K562 (cell line): Measurements from ENCODE around the gene EN2. TPM values are rescaled to one million over a fixed set of nuclear protein-coding genes. Genes with fewer than 3 reads are reported as not detected.
A peak's percentile ranks its signal among the peaks of the same experiment; 100 is the strongest.

ENCODE experiments used
- ATAC-seq: fragments of 200-7000 bp; cut with Tn5 transposase; 3 replicates; pipeline ENCODE4 v1.9.1; 2020; ENCODE audit warnings: moderate library complexity
- BruUV-seq: library from RNA; stranded (reverse); fragments of 400-500 nt; replicated peaks from 2 replicates; lab custom pipeline; 2021; lab: Mats Ljungman, UMichigan
- CTCF ChIA-PET: fragments of 300-600 bp; formaldehyde crosslinking; extraction: SDS; loops from one replicate; lab custom pipeline; 2021; ENCODE audit warnings: low intra/inter-chr PET ratio; lab: Yijun Ruan, JAX
- POLR2A ChIA-PET: fragments of 300-600, 350-650 bp; sonication (Branson Sonifier 250); formaldehyde crosslinking; extraction: SDS; loops from one replicate; lab custom pipeline; 2021; ENCODE audit warnings: antibody characterized with exemption, inconsistent platforms; lab: Yijun Ruan, JAX
- DNase-seq, 4 experiments: peaks; one replicate each; pipeline versions ENCODE4 v3.0.0 to v3.0.0-alpha.2; 2011 to 2018; ENCODE audit warnings: low spot score in 3 of 4, mixed read lengths in 3 of 4; ENCODE audit errors: extremely low read depth in 1 of 4
- FAIRE-seq: peaks from 2 replicates; lab custom pipeline; 2011; peaks lifted over from hg19 to GRCh38; lab: Jason Lieb, UNC
- H2AFZ ChIP-seq: 2 replicates; pipeline ENCODE4 v1.6.0; 2011; ENCODE audit warnings: low read depth, low read length, control low read depth, inconsistent platforms
- H3K27ac ChIP-seq: fragments of 200-600 bp; 3 replicates; pipeline ENCODE4 v1.8.0; 2011; ENCODE audit warnings: low read depth, mild to moderate bottlenecking, control low read depth, inconsistent platforms, low read length, moderate library complexity, mixed read lengths; ENCODE audit errors: extremely low read depth
- H3K27me3 ChIP-seq, 2 experiments: fragments of 300-600 bp in 1 of 2; 2 replicates in 1 of 2; 3 replicates in 1 of 2; pipeline versions ENCODE4 v1.6.0 to v1.8.0; 2011; ENCODE audit warnings: inconsistent platforms in 2 of 2, low read length in 2 of 2, mild to moderate bottlenecking in 1 of 2, mixed read lengths in 1 of 2, moderate library complexity in 1 of 2; ENCODE audit not compliant: control insufficient read depth in 2 of 2, insufficient read depth in 2 of 2
- H3K36me3 ChIP-seq: fragments of 300-600 bp; 3 replicates; pipeline ENCODE4 v1.8.0; 2011; ENCODE audit warnings: mild to moderate bottlenecking, low read length, inconsistent platforms; ENCODE audit not compliant: control insufficient read depth, insufficient read depth
- H3K4me1 ChIP-seq, 2 experiments: fragments of 200-600 bp in 1 of 2; replicated peaks in 1 of 2; 2 replicates in 1 of 2; 3 replicates in 1 of 2; pipeline versions ENCODE4 v1.5.1 to v1.8.0; 2011; ENCODE audit warnings: inconsistent platforms in 2 of 2, low read length in 2 of 2, mild to moderate bottlenecking in 1 of 2, mixed read lengths in 1 of 2, moderate library complexity in 1 of 2; ENCODE audit not compliant: control insufficient read depth in 2 of 2, insufficient read depth in 2 of 2
- H3K4me2 ChIP-seq: 2 replicates; pipeline ENCODE4 v1.6.1; 2011; ENCODE audit warnings: low read length, control low read depth, inconsistent platforms, mixed read lengths; ENCODE audit not compliant: insufficient read depth
- H3K4me3 ChIP-seq: fragments of 200-600 bp; sonication (generic), shearing (Covaris generic); 2 replicates; pipeline ENCODE4 v1.5.1; 2016; ENCODE audit warnings: control low read depth, inconsistent platforms
- H3K79me2 ChIP-seq: fragments of 200-600 bp; 3 replicates; pipeline ENCODE4 v1.8.0; 2011; ENCODE audit warnings: low read length, inconsistent platforms; ENCODE audit not compliant: control insufficient read depth, insufficient read depth
- H3K9ac ChIP-seq, 2 experiments: 2 replicates each; pipeline versions ENCODE4 v1.6.0 to v1.6.1; 2011; ENCODE audit warnings: low read depth in 2 of 2, low read length in 2 of 2, control low read depth in 1 of 2, inconsistent platforms in 1 of 2, mild to moderate bottlenecking in 1 of 2, mixed read lengths in 1 of 2; ENCODE audit not compliant: insufficient read depth in 1 of 2
- H3K9me1 ChIP-seq: one replicate; pipeline ENCODE4 v1.6.0; 2011; ENCODE audit warnings: inconsistent platforms, mild to moderate bottlenecking, low read length, moderate library complexity; ENCODE audit not compliant: control insufficient read depth, insufficient read depth
- H3K9me3 ChIP-seq: replicated peaks from 2 replicates; pipeline ENCODE4 v1.5.1; 2011; ENCODE audit warnings: low read depth, low read length, inconsistent platforms; ENCODE audit not compliant: control insufficient read depth, insufficient read depth
- H4K20me1 ChIP-seq: replicated peaks from 2 replicates; pipeline ENCODE4 v1.6.1; 2011; ENCODE audit warnings: low read length, inconsistent platforms, mixed read lengths; ENCODE audit not compliant: control insufficient read depth, insufficient read depth
- COPS2 ChIP-seq: fragments of 450-650 bp; conservative IDR thresholded peaks from 2 replicates; pipeline ENCODE4 v1.6.1; 2016; ENCODE audit warnings: mild to moderate bottlenecking, moderate library complexity
- ERF ChIP-seq: fragments of 450-650 bp; formaldehyde crosslinking; IDR thresholded peaks from 2 replicates; pipeline ENCODE4 v1.4.0; 2020; ENCODE audit warnings: mild to moderate bottlenecking, mixed read lengths
- EZH2 ChIP-seq: IDR thresholded peaks from 2 replicates; pipeline ENCODE4 v1.6.1; 2012; ENCODE audit warnings: low read depth, mild to moderate bottlenecking, inconsistent platforms, low read length, borderline replicate concordance
- SMARCB1 ChIP-seq: IDR thresholded peaks from 2 replicates; pipeline ENCODE4 v1.6.1; 2011; ENCODE audit warnings: improper control_type of control experiment, low read depth; ENCODE audit not compliant: insufficient read length
- STAT5A ChIP-seq: IDR thresholded peaks from 2 replicates; pipeline ENCODE4 v1.6.1; 2012; ENCODE audit warnings: low read length, inconsistent platforms, borderline replicate concordance
- ZNF274 ChIP-seq: IDR thresholded peaks from 2 replicates; pipeline ENCODE4 v1.6.1; 2011; ENCODE audit warnings: low read depth, mild to moderate bottlenecking, low read length, moderate library complexity, borderline replicate concordance
- WGBS: fragments of 100-300 bp; shearing (Covaris generic); methylation state at CpG from one replicate; pipeline ENCODE4 v1.1.6; 2016; ENCODE audit warnings: low coverage, mixed read lengths; ENCODE audit not compliant: insufficient coverage; ENCODE audit errors: missing lambda C conversion rate; 5-methylcytosine and 5-hydroxymethylcytosine counted together
- in situ Hi-C: fragments of 300-500 bp; cut with MboI; formaldehyde crosslinking; loops from 4 replicates; pipeline ENCODE4 v1.15.0; 2018; ENCODE audit warnings: inconsistent platforms, mixed read lengths
- intact Hi-C: fragments of 100-400 bp; cut with micrococcal nuclease; formaldehyde crosslinking; loops from 2 replicates; pipeline ENCODE4 v1.14.2; 2022
- polyA plus RNA-seq, 8 experiments: library from polyadenylated mRNA; depleted of rRNA in 4 of 8; stranded (reverse) in 5 of 8; unstranded in 3 of 8; fragments of >200 nt; fragmentation: Nextera tagmentation in 2 of 8; fragmentation: Illumina TruSeq in 1 of 8; extraction: Ambion mirVana in 2 of 8; extraction: Trizol in 1 of 8; gene quantifications; 2 replicates each; pipeline versions ENCODE4 v1.2.1 to v1.2.3, GENCODE V29; 2011 to 2014; ENCODE audit warnings: inconsistent platforms in 1 of 8, missing spikeins in 1 of 8
- total RNA-seq, 7 experiments: library from RNA; depleted of rRNA in 6 of 7; stranded (reverse); fragments of >200 nt in 6 of 7; fragmentation: Illumina TruSeq in 2 of 7; extraction: Trizol in 2 of 7; gene quantifications; 2 replicates each; pipeline versions ENCODE4 v1.2.1 to v1.2.3, GENCODE V29; 2011 to 2021; ENCODE audit warnings: low replicate concordance in 1 of 7
- TF ChIP-seq, protein P1 (sequence below): fragments of 200-800 bp; sonication (Bioruptor generic); IDR thresholded peaks from 2 replicates; pipeline ENCODE4 v1.6.1; 2017; ENCODE audit warnings: missing genetic modification characterization, missing compliant biosample characterization

EN2 gene
- total and polyA plus RNA-seq, 9 of the 15 experiments (the other 6 are each of a cell fraction or from before 2014, with no cell fraction given): 0.04 TPM; not detected in 7

DNA sequence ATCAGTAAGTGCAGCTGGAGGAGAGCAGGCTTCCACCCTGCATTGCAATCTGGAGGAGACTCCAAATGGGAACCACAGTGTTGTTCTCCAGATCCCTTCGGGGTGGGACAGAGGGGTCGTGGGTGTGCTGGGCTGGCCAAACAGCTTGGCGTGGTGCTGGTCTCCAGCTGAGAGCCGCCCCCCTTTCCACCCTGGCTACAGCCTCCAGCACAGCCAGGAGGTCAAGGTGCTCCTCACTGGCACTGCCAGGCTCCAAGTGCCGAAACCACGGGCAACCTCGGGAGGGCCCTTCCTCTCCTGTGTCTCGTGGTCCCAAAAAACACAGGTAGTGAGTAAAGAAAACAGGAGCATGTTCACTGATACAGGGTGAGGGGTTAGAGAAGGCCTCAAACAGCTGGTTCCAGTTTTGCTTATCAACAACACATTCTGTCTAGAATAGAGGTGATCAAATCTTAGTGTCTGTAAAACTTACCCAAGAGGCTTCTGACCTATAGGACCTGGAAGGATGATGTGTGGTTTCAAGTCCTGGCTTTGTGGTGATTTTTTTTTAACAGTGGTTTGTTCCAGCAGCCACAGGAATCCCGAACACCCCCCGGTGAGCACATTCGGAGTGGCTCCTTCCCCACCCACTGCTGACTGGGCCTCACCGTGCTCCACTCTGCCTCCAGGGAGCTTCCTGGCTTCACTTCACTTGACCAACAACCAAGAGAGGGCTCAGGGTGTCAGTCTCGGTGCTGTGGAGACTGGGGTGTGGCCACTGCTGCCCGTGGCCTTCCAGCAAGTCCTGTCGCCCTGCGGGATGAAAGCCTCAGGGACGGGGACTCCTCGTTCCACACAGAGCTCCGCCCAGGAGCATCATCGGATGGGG is 31.2 kb upstream of the EN2 start:
- Histone ChIP-seq H3K4me3 (no peak overlapping the region), H3K79me2 (no peaks in the 10 kb centered on the region), H3K9me1 (no peaks in the 10 kb centered on the region), H3K4me1 (peaks cover 0 to 3% of the 10 kb centered on the region in 2 experiments; a peak in 1 of 5 replicates), H3K27me3 (peaks cover 77 to 96% of the 10 kb centered on the region in 2 experiments), H3K36me3 (no peaks in the 10 kb centered on the region), H3K4me2 (no peak overlapping the region), H4K20me1 (peaks cover 11% of the 10 kb centered on the region; the same call in 1 of the 2 replicates), H2AFZ (no peak overlapping the region), H3K9ac (no peak overlapping the region; a peak in 1 of 4 replicates), H3K27ac (no peak overlapping the region), H3K9me3 (no peaks in the 10 kb centered on the region)
- no TSS peak for BruUV-seq
- in situ Hi-C loops: no loop called here
- FAIRE-seq (peak; percentile 44), DNase-seq (no peak), ATAC-seq (no peak; the same call in 2 of the 3 replicates)
- CTCF ChIA-PET: no interaction called here
- intact Hi-C loops: no loop called here
- 0 out of 2 replicates have a peak, but pooled peaks have one; percentile 29 for TF ChIP-seq EZH2
- no peak for TF ChIP-seq SMARCB1
- TF ChIP-seq, protein P1, sequence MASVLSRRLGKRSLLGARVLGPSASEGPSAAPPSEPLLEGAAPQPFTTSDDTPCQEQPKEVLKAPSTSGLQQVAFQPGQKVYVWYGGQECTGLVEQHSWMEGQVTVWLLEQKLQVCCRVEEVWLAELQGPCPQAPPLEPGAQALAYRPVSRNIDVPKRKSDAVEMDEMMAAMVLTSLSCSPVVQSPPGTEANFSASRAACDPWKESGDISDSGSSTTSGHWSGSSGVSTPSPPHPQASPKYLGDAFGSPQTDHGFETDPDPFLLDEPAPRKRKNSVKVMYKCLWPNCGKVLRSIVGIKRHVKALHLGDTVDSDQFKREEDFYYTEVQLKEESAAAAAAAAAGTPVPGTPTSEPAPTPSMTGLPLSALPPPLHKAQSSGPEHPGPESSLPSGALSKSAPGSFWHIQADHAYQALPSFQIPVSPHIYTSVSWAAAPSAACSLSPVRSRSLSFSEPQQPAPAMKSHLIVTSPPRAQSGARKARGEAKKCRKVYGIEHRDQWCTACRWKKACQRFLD: no peak
- no peak for TF ChIP-seq STAT5A
- TF ChIP-seq ERF: no peak
- TF ChIP-seq ZNF274: no peak
- no peak for TF ChIP-seq COPS2
- WGBS: 1% methylated on average over 20 of the region's 20 CpGs
- POLR2A ChIA-PET: interaction anchor here (0.5 kb wide), 1 partner anchor 25 kb away, joined by 3 read pairs; no protein-coding TSS in a partner anchor
